DMS 273 (cell line): ENCODE data around the gene SPO11.
"Not testable (repeated sequence)": the region's sequence is repeated elsewhere in the genome, so short reads cannot be mapped to it uniquely, and the experiment has no call there.

ENCODE experiments used
- DNase-seq: peaks from one replicate; lab custom pipeline; 2025; ENCODE audit not compliant: unreplicated experiment; lab: John Stamatoyannopoulos, UW

The SPO11 gene

GRCh38 chr20:57335392-57335791 is 5.8 kb downstream of the SPO11 start:
- peak; percentile 34 for DNase-seq

GRCh38 chr20:57341663-57342062 is 12.1 kb downstream of the SPO11 start:
- DNase-seq, result no peak

DNA sequence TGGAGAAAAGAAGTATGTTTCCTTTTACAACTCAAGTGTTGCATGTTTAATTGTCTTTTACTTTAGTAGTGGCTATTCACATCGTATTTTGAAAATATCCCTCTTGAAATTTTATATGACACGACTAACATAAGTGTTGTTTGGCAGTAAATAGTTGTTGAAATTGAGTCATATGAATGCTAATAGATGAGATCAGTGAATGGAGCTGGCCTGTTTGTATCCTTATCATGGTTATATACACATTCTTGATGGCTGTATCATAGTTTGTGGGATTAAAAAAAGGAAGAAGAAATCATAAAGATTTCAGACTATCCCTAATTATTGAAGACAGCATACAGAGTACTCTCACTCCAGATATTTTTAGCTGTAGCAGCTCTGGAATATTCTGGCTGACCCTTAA is 13.2 kb downstream of the SPO11 start:
- no peak for DNase-seq

DNA sequence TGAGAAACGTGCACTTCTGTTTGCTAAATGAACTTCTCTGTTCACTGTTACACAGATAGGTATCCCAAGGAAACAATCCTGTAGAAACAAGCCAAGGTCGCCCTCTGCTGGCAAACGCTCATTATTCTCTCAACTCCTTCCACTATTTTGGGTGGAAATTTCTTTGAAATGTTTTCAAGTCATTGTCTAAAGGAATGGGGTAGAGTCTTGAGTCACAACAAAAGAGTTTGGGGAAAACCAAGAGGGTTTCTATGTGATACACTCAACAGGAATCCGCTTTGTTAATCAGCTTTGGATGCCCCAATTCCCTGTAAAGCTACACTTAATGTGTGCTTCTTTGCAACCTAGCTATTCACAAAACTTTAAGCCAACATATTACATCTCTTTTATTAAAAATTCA is 16.9 kb downstream of the SPO11 start:
- peak; percentile 85 for DNase-seq

- DNase-seq, result no peak
These were observed 17.8 kb downstream of the SPO11 start for GRCh38 chr20:57347393-57347792.

DNA sequence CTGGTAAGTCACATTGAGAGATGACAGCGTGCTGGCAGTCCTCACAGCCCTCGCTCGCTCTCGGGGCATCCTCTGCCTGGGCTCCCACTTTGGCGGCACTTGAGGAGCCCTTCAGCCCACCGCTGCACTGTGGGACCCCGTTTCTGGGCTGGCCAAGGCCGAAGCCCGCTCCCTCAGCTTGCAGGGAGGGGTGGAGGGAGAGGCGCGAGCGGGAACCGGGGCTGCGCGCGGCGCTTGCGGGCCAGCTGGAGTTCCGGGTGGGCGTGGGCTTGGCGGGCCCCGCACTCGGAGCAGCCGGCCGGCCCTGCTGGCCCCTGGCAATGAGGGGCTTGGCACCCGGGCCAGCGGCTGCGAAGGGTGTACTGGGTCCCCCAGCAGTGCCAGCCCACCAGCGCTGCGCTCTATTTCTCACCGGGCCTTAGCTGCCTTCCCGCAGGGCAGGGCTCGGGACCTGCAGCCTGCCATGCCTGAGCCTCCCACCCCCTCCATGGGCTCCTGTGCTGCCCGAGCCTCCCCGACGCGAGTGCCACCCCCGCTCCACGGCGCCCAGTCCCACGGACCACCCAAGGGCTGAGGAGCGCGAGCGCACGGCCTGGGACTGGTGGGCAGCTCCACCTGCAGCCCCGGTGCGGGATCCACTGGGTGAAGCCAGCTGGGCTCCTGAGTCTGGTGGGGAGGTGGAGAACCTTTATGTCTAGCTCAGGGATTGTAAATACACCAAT is 18.8 kb downstream of the SPO11 start:
- DNase-seq, result not testable (repeated sequence)

GRCh38 chr20:57348922-57349574 is 19.4 kb downstream of the SPO11 start:
- DNase-seq, result not testable (repeated sequence)

DNA sequence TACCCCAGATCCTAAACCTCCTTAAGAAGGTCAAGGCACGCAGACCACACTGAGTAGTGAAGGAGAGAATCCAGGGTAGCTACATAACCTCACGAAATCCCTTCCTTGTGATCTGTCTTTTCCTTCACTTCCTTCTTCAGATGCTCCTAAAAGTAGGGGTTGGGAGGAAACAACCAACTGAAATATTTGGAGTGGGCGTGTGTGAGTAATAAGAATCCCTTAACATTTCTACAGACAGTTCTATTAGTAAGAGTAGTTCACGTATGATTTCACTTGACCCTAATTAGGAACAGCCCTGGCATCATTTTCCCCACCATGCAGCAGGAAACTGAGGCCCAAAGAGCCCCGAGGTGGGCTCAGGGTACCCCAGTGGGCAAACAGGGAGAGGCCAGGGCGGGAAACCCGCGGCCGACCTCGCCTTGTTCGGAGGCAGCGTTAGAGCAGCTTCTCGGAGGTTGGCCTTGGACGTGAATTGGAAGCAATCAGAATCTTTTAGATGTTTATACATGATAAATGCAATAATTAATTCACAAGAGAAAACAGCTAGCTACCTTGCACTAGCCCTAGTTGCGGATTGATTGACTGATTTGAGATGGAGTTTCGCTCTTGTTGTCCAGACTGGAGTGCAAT is 20.6 kb downstream of the SPO11 start:
- DNase-seq, result no peak

GRCh38 chr20:57350726-57351041 is 21.1 kb downstream of the SPO11 start:
- DNase-seq, result not testable (repeated sequence)

- DNase-seq, result peak; percentile 97
These were observed 21.6 kb downstream of the SPO11 start, which contains the start of gene RAE1 for GRCh38 chr20:57351042-57351783. RAE1 (plus strand) TSS chr20:57351255; CDS start chr20:57354039, 2,784 bp downstream.

GRCh38 chr20:57352305-57352704 is 22.7 kb downstream of the SPO11 start:
- DNase-seq, result no peak

DNA sequence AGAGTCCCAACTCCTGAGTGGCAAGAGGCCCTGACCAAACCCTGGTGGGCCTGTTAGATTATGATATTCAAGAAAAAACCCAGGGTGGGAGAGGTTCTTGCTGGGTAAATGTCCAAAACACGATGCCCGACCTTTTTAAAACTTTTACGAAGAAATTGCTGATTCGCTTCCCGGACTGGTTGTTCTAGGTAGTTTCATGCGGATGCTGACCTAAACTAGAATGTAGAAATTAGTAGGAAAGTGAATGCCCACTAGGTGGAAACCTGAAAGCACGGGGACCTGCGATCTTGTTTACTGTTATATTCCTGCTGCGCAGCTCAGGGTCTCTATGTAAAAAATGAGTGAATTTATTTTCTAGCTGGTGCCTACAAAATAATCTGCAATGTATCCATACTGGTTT is 23.7 kb downstream of the SPO11 start:
- no peak for DNase-seq

DNA sequence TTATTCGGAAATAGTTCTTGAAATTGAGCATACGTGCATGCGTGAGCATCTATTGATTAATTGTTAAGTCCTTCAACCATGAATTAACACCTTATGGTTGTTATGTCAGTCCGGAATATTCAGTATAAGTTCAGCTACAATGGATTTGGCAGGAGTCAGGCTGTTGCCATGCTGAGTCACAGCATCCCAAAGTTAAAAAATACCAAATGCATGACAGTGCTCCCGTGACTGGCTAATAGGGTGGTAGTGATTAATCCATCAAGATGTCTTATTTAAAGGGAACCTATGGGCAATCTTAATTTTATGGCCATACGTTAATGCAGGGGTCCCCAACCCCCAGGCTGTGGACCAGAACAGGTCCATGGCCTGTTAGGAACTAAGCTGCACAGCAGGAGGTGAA is 31.9 kb downstream of the SPO11 start:
- DNase-seq, result no peak

GRCh38 chr20:57364451-57364850 is 34.8 kb downstream of the SPO11 start:
- no peak for DNase-seq

- no peak for DNase-seq
These were observed 40.0 kb downstream of the SPO11 start for GRCh38 chr20:57369596-57369995.

DNA sequence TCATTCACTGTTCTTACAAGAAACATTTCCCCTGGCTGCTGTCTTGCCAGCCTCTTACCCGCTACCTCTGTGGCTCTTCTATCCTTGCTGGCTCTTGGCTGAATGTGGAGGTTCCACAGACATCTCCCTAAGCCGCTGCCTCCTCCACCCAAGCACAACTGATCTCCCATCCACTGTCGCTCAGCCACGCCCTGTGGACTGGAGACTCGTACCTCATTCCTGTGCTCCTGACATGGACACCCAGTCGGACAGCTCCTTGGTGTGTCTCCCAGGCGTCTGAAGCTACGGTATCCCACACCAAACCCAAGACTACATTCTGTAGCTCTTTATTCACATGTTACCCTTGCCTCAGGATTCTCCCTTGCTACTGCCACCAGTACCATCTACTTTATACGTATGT is 40.7 kb downstream of the SPO11 start:
- DNase-seq, result no peak

- DNase-seq, result no peak
These were observed 41.8 kb downstream of the SPO11 start for GRCh38 chr20:57371363-57371762.

DNA sequence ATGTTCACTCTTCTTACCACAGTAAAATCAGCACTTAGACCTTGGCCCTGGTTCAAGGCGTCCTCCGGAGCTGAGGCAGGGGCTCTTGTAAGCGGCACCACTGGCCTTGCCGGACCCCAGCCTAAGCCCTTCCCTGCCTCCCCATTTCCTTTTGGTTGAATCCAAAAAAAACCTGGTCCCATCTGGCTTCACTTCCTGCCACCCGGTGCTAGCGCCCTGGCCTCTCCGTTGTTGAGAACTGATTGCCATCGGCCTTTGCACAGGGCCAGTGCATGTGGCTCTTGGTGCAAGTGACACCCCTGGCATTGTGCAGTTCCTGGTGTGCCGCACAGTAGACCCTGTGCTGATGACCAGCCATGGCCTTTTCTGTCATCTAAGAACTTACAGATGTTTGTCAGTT is 42.6 kb downstream of the SPO11 start:
- DNase-seq, result no peak

- no peak for DNase-seq
These were observed 43.2 kb downstream of the SPO11 start for GRCh38 chr20:57372581-57373350.

DNA sequence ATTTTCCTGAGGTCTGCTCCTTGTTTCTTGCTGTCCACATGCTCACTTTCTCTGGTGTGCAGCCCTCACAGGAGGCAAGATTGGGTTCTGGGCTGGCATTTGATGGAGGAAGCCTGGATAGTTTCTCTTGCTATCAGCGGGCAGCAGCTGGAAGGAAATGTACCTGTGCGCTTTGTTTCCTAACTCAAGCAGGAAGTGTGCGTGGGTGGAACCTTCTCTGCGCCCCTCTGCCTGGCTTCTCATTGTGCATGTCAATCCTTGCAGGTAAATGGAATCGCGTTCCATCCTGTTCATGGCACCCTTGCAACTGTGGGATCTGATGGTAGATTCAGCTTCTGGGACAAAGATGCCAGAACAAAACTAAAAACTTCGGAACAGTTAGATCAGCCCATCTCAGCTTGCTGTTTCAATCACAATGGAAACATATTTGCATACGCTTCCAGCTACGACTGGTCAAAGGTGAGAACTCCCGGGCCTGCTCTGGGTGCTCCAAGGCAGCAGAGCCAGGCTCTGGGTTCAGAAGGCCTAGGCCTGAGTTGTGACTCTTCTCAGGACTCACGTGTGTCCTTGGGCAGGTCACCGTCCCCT is 44.8 kb downstream of the SPO11 start:
- no peak for DNase-seq
